ENCODE data around the gene TMPRSS4.
"Not testable (repeated sequence)": the region's sequence is repeated elsewhere in the genome, so short reads cannot be mapped to it uniquely, and the experiment has no call there.

The TMPRSS4 gene

GRCh38 chr11:118056806-118057205 lies 20.1 kb upstream of the TMPRSS4 start:
- DNase-seq = no peak

GRCh38 chr11:118057251-118058145 lies 19.4 kb upstream of the TMPRSS4 start:
- no peak for DNase-seq

DNA sequence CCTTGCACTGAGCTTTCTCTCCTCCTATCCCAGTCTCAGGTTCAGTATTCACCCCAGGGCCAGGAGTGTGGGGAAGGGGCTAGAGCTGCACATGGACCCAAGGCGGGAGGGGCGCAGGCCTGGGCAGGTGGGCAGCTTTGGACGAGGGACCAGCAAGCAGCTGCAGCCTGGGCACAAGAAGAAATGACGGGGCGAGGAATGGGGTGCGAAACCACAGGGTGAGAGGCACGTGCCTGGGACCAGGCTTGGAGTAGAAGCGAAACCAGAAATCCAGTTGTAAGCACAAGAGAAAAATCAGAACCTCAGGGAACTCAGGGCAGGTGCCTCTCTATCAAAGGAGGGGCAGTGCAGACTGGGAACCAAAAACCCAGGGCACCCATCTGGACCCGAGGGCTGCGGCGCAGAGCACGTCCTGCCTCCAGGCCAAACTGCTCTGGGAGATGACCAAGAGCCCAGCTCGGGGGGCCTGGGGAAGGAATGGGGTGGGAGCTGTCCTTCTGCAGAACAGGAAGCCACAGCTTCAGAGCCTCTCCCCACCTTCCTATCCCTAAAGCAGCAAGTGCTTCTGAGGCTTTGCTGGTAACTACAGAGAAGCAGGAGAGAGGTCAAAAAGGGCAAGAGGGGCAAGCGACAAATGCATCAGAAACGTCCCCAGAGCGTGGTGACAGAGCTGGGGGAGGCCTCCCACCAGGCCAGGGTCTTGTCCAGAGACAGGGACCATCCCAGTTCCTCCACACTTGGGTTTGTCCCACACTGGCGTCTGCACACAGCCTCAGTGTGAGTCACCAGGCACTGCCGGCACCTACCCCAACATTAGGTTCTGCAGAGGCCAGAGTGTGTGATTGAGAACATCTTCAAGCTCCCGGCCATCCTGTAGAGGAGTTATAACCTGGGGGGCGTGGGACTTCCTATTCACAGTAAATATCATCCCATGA lies 18.3 kb upstream of the TMPRSS4 start:
- DNase-seq = no peak

- DNase-seq = no peak
Observed at GRCh38 chr11:118059246-118059940, 17.5 kb upstream of the TMPRSS4 start.

- DNase-seq = no peak
Observed at GRCh38 chr11:118060081-118060661, 16.7 kb upstream of the TMPRSS4 start.

GRCh38 chr11:118060869-118061268 lies 16.0 kb upstream of the TMPRSS4 start:
- no peak for DNase-seq

GRCh38 chr11:118061586-118062125 lies 15.2 kb upstream of the TMPRSS4 start:
- DNase-seq = no peak

DNA sequence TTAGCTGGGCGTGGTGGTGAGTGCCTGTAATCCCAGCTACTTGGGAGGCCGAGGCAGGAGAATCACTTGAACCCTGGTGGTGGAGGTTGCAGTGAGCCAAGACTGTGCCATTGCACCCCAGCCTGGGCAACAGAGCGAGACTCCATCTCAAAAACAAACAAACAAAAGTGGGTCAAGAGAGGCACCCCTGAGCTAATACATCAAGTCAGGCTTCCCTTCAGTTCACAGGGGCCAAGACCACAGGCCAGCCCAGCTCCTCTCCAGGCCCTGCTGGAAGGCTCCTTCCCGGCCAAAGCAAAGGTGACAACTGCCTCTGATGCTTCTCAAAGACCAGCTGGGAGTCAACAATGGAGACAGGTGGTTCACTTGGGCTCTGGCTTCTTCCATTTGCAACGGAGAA lies 14.7 kb upstream of the TMPRSS4 start:
- DNase-seq = not testable (repeated sequence)

DNA sequence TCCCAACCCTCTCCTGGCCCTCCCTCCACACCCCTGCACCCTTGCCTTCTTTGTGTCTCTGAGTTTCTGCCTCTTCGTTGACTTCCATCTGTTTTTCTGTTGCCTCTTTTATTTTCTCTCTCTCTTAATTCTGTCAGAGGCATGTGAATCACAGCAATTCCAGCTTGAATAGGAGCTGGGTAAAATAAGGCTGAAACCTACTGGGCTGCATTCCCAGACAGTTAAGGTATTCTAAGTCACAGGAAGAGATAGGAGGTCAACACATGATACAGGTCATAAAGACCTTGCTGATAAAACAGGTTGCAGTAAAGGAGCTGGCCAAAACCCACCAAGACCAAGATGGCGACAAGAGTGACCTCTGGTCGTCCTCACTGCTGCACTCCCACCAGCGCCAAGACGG lies 14.2 kb upstream of the TMPRSS4 start:
- not testable (repeated sequence) for DNase-seq

GRCh38 chr11:118064956-118065355 lies 11.9 kb upstream of the TMPRSS4 start:
- DNase-seq = no peak

GRCh38 chr11:118065384-118065783 lies 11.5 kb upstream of the TMPRSS4 start:
- no peak for DNase-seq

- DNase-seq = no peak
Observed at GRCh38 chr11:118067006-118067405, 9.9 kb upstream of the TMPRSS4 start.

GRCh38 chr11:118068206-118068944 lies 8.5 kb upstream of the TMPRSS4 start:
- no peak for DNase-seq

- DNase-seq = no peak
Observed at GRCh38 chr11:118068945-118069612, 7.8 kb upstream of the TMPRSS4 start.

DNA sequence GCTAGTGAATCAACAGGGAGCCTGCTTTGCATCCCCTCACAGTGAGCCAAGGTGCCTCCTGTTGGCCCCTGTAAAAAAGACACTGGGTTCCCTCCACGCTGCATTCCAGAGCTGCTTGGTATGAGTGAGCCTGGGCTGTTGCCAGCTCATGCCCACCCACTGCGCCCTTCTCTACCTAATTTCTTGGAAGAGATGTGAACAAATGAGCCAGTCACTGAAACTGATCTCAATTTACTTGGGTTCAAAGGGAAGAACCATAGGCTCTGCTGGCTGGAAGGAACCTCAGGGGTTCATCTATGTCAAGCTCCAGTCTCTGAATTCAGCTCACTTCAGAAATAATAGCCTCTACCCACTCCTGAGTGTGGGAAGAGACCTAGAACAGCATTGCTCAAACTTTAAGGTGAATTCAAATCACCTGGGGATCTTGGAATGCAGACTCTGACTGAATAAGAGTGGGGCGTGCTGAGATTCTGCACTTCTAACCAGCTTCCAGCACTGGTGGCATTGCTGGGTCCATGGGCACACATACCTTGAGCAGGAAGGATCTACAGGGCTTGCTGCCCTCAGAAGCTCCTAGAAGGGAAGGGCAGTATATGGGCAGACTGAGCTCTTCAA lies 5.4 kb upstream of the TMPRSS4 start:
- DNase-seq = no peak

DNA sequence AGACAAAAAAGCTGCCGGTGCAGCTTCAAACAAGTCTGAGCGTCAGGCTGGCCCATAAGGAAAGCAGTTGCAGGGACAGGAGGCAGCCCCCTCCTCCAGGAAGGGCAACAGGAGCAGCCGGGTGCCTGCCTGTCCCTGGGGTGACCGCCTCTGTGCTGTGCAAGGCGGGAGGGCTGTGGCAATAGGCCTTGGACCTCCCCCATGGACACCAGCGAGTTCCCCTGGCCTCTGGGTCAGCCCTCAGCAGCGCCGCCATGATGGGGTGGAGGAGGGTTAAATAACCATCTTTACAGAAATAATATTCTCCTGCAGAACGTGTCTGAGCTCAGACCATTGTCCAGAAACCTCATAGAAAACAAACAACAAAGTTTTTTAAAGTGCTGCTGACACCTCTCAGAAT lies 3.3 kb upstream of the TMPRSS4 start:
- no peak for DNase-seq

GRCh38 chr11:118074091-118074685 lies 2.7 kb upstream of the TMPRSS4 start:
- DNase-seq = no peak

- no peak for DNase-seq
Observed at GRCh38 chr11:118074785-118075184, 2.1 kb upstream of the TMPRSS4 start.

DNA sequence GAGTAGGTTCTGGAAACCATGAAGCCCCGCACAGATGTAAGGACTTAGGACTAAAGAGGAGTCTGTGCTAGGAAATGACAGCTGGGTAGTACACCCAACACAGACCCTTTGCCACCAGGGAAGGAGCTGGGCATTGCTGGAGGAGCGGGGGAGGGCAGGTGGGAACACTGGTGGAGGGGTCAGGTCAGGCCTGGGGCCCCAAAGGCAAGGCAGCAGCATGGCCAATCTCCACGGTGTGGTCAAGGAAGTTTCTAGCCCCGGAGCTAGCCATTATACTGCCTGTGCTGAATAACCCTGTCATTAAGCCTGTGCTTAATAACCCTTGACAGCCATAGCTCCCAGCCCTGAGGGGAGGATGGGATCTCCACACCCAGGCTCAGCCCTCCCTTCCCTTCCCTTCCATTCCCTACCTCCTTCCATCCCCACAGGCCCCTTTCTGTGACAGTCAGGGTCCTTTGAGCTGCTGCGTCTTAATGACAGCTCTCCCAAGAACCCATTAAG lies 2.1 kb downstream of the TMPRSS4 start:
- no peak for DNase-seq

DNA sequence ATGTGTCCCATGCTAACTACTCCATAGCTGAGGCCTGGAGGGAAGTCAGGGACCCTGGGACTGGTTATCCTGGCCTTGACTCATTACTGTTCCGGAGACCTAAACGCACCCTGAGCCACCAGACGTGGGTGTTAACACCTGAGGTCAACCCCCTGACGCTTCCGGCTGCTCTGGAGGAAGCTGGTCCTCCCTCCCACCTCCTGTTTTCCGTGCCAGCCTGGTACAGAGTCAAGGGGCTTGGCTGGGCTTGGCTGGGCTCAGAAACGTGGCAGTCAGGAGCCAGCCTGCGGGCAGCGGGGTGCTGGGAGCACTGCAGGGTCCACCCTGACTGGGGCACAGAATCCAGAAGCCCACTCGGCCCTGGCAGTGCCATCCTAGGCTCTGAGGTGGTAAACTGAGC lies 2.6 kb downstream of the TMPRSS4 start:
- no peak for DNase-seq

Data from KG1 (cell line).